ENCODE data around the gene B3GNT5. TPM values are rescaled to one million over a fixed set of nuclear protein-coding genes. Genes with fewer than 3 reads are reported as not detected.

The B3GNT5 gene
- total and polyA plus RNA-seq, 2 donors (not counting 3 experiments of a cell fraction or from before 2014, with no cell fraction given): 4.1 to 25.6 TPM

GRCh38 chr3:183301937-183302580 is 49.0 kb downstream of the B3GNT5 start:
- intact Hi-C loops (cut with micrococcal nuclease): no loop called here
- Histone ChIP-seq H3K4me3 (replicated peaks in 1 of 3; ENCODE audit: insufficient read depth in 1 of 3, low read depth in 1 of 3, low read length in 3 of 3) (no peak overlapping the region), H3K36me3 (ENCODE audit: control insufficient read depth in 2 of 2, extremely low read depth in 1 of 2, insufficient read depth in 2 of 2, low read length in 2 of 2) (no peaks in the 10 kb centered on the region), H3K4me1 (ENCODE audit: control insufficient read depth, extremely low read depth, insufficient read depth, low read length) (peaks cover 4% of the 10 kb centered on the region), H3K27me3 (ENCODE audit: control insufficient read depth in 2 of 2, insufficient read depth in 2 of 2, low read length in 2 of 2) (no peaks in the 10 kb centered on the region), H3K9me3 (replicated peaks; ENCODE audit: control insufficient read depth, insufficient read depth, low read length) (no peaks in the 10 kb centered on the region), H3K9me1 (replicated peaks; ENCODE audit: control insufficient read depth, extremely low read depth, insufficient read depth, low read length) (no peaks in the 10 kb centered on the region), H3K79me2 (ENCODE audit: control insufficient read depth, insufficient read depth, low read length) (no peaks in the 10 kb centered on the region), H3K9ac (replicated peaks; ENCODE audit: extremely low read depth, insufficient read depth, low read length) (no peak overlapping the region), H4K20me1 (replicated peaks; ENCODE audit: control insufficient read depth, extremely low read depth, insufficient read depth, low read length) (no peaks in the 10 kb centered on the region), H3K27ac (ENCODE audit: insufficient read depth, low read depth, low read length) (no peak overlapping the region), H2AFZ (ENCODE audit: low read depth, low read length) (no peak overlapping the region), H3K4me2 (ENCODE audit: insufficient read depth, low read length) (no peak overlapping the region)
- DNase-seq (ENCODE audit: low read depth, low spot score) (no peak), FAIRE-seq (no peak)
- ChIA-PET CTCF (interaction anchor here (1.2 to 1.4 kb wide), 3 partner anchors 49 to 117 kb away, joined by 3 to 5 read pairs (median 3); partner anchors contain the start of gene B3GNT5), POLR2A (no interaction called here)
- dilution Hi-C loops (cut with MboI; ENCODE audit: extremely low pct_ligation_motif_present, low sequenced_read_pairs): no loop called here
- no peak for TF ChIP-seq POLR2A (IDR thresholded peaks at IDR 0.05; ENCODE audit: low read depth, low read length)
- TF ChIP-seq JUN (IDR thresholded peaks at IDR 0.05; ENCODE audit: borderline replicate concordance, insufficient read depth, insufficient read length, low read depth): no peak
- TF ChIP-seq POLR2AphosphoS5 (IDR thresholded peaks at IDR 0.05; ENCODE audit: insufficient read depth, low read depth, low read length): no peak
- no peak for TF ChIP-seq MYC (IDR thresholded peaks at IDR 0.05; ENCODE audit: low read depth, low read length)
- TF ChIP-seq GATA2 (IDR thresholded peaks at IDR 0.05; ENCODE audit: insufficient read depth, insufficient read length, low read depth, low read length): no peak
- TF ChIP-seq, protein P1, sequence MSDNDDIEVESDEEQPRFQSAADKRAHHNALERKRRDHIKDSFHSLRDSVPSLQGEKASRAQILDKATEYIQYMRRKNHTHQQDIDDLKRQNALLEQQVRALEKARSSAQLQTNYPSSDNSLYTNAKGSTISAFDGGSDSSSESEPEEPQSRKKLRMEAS (IDR thresholded peaks at IDR 0.05; ENCODE audit: insufficient read depth, insufficient read length): no peak
- TF ChIP-seq CTCF (IDR thresholded peaks at IDR 0.05; ENCODE audit: extremely low read depth in 1 of 2, insufficient read depth in 1 of 2, low read depth in 1 of 2, low read length in 2 of 2): no peak
- no peak for TF ChIP-seq FOS (IDR thresholded peaks at IDR 0.05; ENCODE audit: borderline replicate concordance, insufficient read depth, low read length)
- no peak for TF ChIP-seq EZH2 (IDR thresholded peaks at IDR 0.05; ENCODE audit: borderline replicate concordance, low read depth, low read length, severe bottlenecking)
- no TSS peak for BruUV-seq (replicated peaks)
